ENCODE results near the gene GRK2.
"Not testable (repeated sequence)": the region's sequence is repeated elsewhere in the genome, so short reads cannot be mapped to it uniquely, and the experiment has no call there.

GRK2 gene

DNA sequence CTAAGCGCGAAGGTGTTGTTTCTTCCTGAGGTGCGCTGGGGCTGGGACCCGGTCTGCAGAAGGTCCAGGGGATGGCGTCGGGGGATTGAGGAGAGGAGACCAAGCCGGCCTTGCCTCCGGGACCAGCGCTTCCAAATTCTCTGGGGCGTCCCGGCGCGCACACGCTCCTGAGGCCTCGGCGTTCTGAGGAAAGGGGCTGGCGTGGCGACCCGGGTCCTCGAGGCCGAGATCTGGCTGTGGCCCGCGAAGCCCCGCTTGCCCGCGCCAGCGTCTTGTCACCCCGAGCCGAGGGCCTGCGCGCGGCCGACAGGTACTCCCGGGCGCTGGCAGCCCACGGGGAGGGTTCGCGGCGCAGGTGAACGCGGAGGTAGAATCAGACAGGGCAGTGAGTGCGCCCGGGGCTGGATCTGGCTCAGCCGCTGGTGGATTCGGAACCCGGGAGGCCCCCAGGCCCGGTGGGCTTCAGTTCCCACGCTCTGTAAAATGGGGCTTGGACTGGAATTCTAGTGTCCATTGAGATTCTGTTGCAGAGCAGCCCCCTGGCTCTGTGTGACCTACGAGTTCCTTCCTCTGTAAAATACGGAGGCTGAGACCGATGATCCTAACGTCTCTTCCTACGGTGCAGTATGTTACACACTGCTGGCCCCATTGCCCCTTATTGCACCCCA is 51.7 kb downstream of the GRK2 start:
- H3K27ac Mint-ChIP-seq = peak overlapping the region; percentile 90
- no peaks in the 10 kb centered on the region for H3K9me3 Mint-ChIP-seq
- H3K36me3 Mint-ChIP-seq = no peaks in the 10 kb centered on the region
- peaks cover 38% of the 10 kb centered on the region for H3K4me1 Mint-ChIP-seq
- no peaks in the 10 kb centered on the region for H3K27me3 Mint-ChIP-seq
- peak overlapping the region; percentile 99 for H3K4me3 Mint-ChIP-seq

DNA sequence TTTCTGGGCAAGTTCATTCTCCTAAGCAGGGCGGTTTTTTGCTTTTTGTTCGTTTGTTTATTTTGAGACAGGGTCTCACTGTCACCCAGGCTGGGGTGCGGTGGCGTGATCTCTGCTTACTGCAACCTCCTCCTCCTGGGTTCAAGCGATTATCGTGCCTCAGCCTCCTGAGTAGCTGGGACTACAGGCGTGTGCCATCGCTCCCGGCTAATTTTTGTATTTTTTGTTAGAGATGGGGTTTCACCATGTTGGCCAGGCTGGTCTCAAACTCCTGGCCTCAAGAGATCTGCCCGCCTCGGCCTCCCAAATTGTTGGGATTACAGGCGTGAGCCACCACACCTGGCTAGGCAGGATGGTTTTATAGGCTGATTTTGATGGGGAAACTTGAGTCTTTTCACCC is 52.6 kb downstream of the GRK2 start:
- Mint-ChIP-seq H3K4me3 (peak overlapping the region; percentile 99), H3K4me1 (peaks cover 31% of the 10 kb centered on the region), H3K27ac (peak overlapping the region; percentile 25)
- not testable (repeated sequence) for H3K27me3 Mint-ChIP-seq, H3K36me3 Mint-ChIP-seq, H3K9me3 Mint-ChIP-seq

DNA sequence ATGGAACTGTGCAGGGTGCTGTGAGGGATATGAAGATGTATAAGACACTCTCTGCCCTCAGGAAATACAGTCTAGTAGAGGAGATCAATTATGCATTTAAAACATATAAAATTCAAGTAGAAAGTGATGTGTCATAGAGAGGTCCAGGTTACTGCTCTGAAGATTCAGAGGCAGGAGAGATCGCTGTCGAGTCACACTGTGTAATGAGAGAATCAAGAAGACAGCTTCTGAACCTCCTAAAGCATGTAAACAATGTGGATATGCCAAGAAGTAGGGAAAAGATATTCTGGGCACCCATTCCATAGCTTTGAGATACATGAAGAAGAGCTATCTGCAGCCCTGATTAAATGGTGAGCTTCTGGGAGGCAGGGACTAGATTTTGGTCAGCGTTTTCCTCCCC is 53.7 kb downstream of the GRK2 start:
- Mint-ChIP-seq H3K27me3 (no peaks in the 10 kb centered on the region), H3K36me3 (no peaks in the 10 kb centered on the region), H3K27ac (no peak overlapping the region), H3K9me3 (no peaks in the 10 kb centered on the region), H3K4me1 (peaks cover 26% of the 10 kb centered on the region), H3K4me3 (no peak overlapping the region)

DNA sequence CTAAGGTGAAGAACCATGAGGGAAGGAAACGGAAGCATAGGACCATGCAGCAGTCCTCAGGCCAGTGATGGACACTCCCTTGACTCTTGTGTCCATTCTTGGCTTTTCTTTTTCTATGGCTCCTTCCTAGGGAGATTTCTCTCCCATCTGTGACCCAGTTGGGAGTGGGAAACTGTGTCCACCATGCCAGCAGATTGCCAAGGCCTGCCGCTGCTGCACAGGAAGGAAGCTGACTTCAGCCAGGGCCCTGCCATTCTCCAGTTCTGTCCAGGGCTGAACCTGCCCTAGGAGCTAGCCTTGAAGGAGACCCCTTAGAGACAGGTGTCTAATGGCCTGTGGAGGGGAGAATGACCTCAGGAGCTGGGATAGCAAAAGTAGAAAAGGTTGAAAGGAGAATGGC is 54.4 kb downstream of the GRK2 start:
- no peaks in the 10 kb centered on the region for H3K27me3 Mint-ChIP-seq
- H3K4me1 Mint-ChIP-seq = peaks cover 19% of the 10 kb centered on the region
- no peaks in the 10 kb centered on the region for H3K9me3 Mint-ChIP-seq
- no peak overlapping the region for H3K4me3 Mint-ChIP-seq
- H3K36me3 Mint-ChIP-seq = no peaks in the 10 kb centered on the region
- H3K27ac Mint-ChIP-seq = no peak overlapping the region

DNA sequence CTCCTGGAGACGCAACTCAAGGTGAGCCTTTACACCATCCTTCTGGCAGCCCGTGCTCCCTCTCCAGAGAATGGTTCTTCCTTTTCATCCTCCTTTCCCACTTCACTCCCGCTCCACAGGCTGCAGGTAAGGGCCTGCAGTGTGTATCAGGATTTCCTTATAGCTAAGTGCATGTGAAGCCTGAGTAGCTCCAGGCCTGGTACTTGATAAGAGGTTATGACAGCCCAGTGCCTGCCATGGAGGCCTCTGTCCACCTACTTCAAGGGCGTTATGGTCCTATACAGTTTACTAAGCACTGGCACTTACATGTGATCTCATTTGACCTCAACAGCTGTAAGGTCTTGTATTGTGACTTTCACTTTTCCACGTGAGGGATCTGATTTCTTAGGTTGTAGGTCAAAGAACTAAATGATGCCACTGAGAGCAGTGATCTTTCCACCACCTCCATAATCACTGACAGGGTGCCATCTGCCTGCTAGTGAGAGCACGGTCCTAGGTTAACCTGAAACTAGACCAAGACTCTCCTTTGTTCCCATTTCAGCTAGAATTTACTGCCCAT is 55.1 kb downstream of the GRK2 start:
- peaks cover 18% of the 10 kb centered on the region for H3K4me1 Mint-ChIP-seq
- no peak overlapping the region for H3K27ac Mint-ChIP-seq
- H3K36me3 Mint-ChIP-seq = peaks cover 2% of the 10 kb centered on the region
- no peaks in the 10 kb centered on the region for H3K27me3 Mint-ChIP-seq
- no peak overlapping the region for H3K4me3 Mint-ChIP-seq
- no peaks in the 10 kb centered on the region for H3K9me3 Mint-ChIP-seq

DNA sequence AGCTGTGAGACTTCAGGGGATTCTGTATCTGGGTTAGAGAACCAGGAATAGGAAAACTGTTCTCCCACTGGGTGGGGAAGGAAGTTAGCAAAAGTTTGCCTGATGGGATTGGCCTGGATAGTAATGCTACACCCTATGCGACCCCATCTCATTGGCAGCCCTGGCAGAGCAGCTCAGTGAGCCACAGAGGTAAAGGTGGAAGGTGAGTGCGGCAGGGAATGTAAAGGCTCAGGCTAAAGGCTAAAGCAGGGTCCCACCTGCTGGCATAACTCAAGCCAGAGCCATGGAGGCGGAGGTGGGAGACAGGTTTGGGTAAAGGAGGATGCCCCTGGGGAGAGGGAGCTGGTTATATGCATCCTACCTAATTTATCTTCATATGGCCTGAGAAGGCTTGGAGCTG is 55.8 kb downstream of the GRK2 start:
- H3K4me3 Mint-ChIP-seq = no peak overlapping the region
- no peaks in the 10 kb centered on the region for H3K27me3 Mint-ChIP-seq
- H3K27ac Mint-ChIP-seq = no peak overlapping the region
- H3K9me3 Mint-ChIP-seq = no peaks in the 10 kb centered on the region
- peaks cover 15% of the 10 kb centered on the region for H3K4me1 Mint-ChIP-seq
- H3K36me3 Mint-ChIP-seq = peaks cover 2% of the 10 kb centered on the region

DNA sequence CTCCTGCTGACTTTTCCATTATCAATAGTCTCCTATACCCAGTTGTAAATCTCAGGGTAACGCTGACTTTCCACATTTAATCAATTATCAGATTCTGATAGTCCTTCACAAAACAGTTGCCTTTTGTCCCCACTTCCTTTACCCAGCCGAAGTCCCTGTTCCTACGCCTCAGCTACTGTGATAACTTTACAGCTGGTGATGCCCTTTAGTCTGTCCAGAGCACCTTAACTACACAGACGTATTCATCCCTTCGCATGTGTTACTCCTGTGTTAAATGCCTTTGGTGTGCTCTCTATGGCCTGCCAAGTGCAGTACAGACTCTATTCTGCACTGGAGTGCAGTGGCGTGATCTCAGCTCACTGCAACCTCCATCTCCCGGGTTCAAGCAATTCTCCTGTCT is 57.3 kb downstream of the GRK2 start:
- Mint-ChIP-seq H3K4me1 (peaks cover 6% of the 10 kb centered on the region), H3K36me3 (peaks cover 2% of the 10 kb centered on the region), H3K9me3 (no peaks in the 10 kb centered on the region), H3K27me3 (no peaks in the 10 kb centered on the region), H3K4me3 (no peak overlapping the region), H3K27ac (no peak overlapping the region)

DNA sequence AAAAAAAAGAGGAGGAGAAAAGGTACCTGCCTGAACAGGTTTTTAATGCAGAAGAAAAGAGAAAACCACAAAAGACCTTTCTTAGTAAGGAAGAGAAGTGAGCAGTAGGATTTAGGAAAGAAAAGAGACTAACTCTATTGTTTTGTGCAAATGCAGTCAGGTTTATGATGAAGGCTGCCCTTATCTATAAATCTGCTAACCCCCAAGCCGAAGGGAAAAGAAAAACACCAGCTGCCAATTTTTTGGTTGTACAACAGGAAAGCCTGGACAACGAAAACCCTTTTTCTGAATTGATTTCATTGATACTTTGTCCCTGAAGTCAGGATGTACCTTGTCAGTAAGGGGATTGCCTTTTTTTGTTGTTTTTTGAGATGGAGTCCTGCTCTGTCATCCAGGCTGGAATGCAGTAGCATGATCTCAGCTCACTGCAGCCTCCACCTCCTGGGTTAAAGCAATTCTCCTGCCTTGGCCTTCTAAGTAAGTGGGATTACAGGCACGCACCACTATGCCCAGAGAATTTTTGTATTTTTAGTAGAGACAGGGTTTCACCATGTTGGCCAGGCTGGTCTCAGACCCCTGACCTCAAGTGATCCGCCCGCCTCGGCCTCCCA is 65.9 kb downstream of the GRK2 start:
- Mint-ChIP-seq H3K27ac (no peak overlapping the region), H3K27me3 (no peaks in the 10 kb centered on the region), H3K36me3 (no peaks in the 10 kb centered on the region), H3K4me3 (no peak overlapping the region), H3K9me3 (no peaks in the 10 kb centered on the region), H3K4me1 (no peaks in the 10 kb centered on the region)
